Sciatic nerve (tissue), 2 donors: ENCODE data around the gene TMEM35A. TPM values are rescaled to one million over a fixed set of nuclear protein-coding genes. Genes with fewer than 3 reads are reported as not detected.

Experiments used
- ATAC-seq: fragments of 200-7000 bp; cut with Tn5 transposase; one replicate; pipeline ENCODE4 v1.9.1; 2020; ENCODE audit warnings: mild to moderate bottlenecking, moderate library complexity
- DNase-seq: peaks from one replicate; pipeline ENCODE4 v3.0.0-alpha.2; 2020; ENCODE audit warnings: low spot score
- intact Hi-C: fragments of 100-400 bp; cut with DNase I; formaldehyde crosslinking; loops from one replicate; pipeline ENCODE4 v1.14.2; 2022
- total RNA-seq: library from RNA; stranded (reverse); fragmentation: NEBNext Ultra II Directional; extraction: Animal tissue kit (Norgen Biotek cat#: 25700); gene quantifications from one replicate; pipeline ENCODE4 v1.2.1, GENCODE V29; 2021
- donor health status: DM: no; HTN: no; CAD: no.
- donor health status: DM: no; HTN: no; CAD: no.

Gene TMEM35A
- total RNA-seq, 1 donor from 2014 or later, result 2.3 TPM

- intact Hi-C loops, result no loop called here
- DNase-seq (no peak), ATAC-seq (no peak)
These were observed 57.6 kb downstream of the TMEM35A start for GRCh38 chrX:101136235-101136634.

Other genes with a start within 250 kb of the TMEM35A start
- not detected for gene NOX1, start 204.5 kb upstream of the TMEM35A start, total RNA-seq
- 0.27 TPM for gene XKRX, start 150.0 kb upstream of the TMEM35A start, total RNA-seq
- gene ARL13A, start 109.2 kb upstream of the TMEM35A start, total RNA-seq, result not detected
- 14.5 TPM for gene TRMT2B, start 26.8 kb upstream of the TMEM35A start, total RNA-seq
- 4.9 TPM for gene CENPI, start 19.3 kb downstream of the TMEM35A start, total RNA-seq
- gene DRP2, start 140.9 kb downstream of the TMEM35A start, total RNA-seq, result 381 TPM
- gene TAF7L, start 212.5 kb downstream of the TMEM35A start, total RNA-seq, result 0.18 TPM